ENCODE data around the gene ISY1.
"Not testable (repeated sequence)": the region's sequence is repeated elsewhere in the genome, so short reads cannot be mapped to it uniquely, and the experiment has no call there.

GRCh38 chr3:129189793-129190192 lies 28.9 kb upstream of the ISY1 start:
- not testable (repeated sequence) for TF ChIP-seq CTCF (conservative IDR thresholded peaks at IDR 0.05); EZH2 (IDR thresholded peaks at IDR 0.05; ENCODE audit: low read depth)
